ENCODE results near the gene UBXN7. TPM values are rescaled to one million over a fixed set of nuclear protein-coding genes. Genes with fewer than 3 reads are reported as not detected.
"Not testable (repeated sequence)": the region's sequence is repeated elsewhere in the genome, so short reads cannot be mapped to it uniquely, and the experiment has no call there.

The UBXN7 gene
- total RNA-seq, 4 donors from 2014 or later: 11.2 to 22.7 (median 13.1) TPM

GRCh38 chr3:196428041-196428440, 4.2 kb downstream of the UBXN7 start:
- DNase-seq (ENCODE audit: low spot score) (no peak), ATAC-seq (ENCODE audit: low FRiP score) (no peak)
- TF ChIP-seq CTCF (IDR thresholded peaks at IDR 0.05): no peak

- not testable (repeated sequence) for ATAC-seq (ENCODE audit: low FRiP score); DNase-seq (ENCODE audit: low spot score)
Measured at GRCh38 chr3:196424421-196424820, 7.8 kb downstream of the UBXN7 start.

- TF ChIP-seq CTCF (IDR thresholded peaks at IDR 0.05): no peak
- ATAC-seq (ENCODE audit: low FRiP score) (no peak), DNase-seq (ENCODE audit: low spot score) (no peak)
Measured at GRCh38 chr3:196423044-196423781, 9.0 kb downstream of the UBXN7 start.

GRCh38 chr3:196421668-196422067, 10.6 kb downstream of the UBXN7 start:
- not testable (repeated sequence) for DNase-seq (ENCODE audit: low spot score); ATAC-seq (ENCODE audit: low FRiP score)

GRCh38 chr3:196419386-196419785, 12.8 kb downstream of the UBXN7 start:
- ATAC-seq (ENCODE audit: low FRiP score) (no peak), DNase-seq (ENCODE audit: low spot score) (no peak)
- no peak for TF ChIP-seq CTCF (IDR thresholded peaks at IDR 0.05)

DNA sequence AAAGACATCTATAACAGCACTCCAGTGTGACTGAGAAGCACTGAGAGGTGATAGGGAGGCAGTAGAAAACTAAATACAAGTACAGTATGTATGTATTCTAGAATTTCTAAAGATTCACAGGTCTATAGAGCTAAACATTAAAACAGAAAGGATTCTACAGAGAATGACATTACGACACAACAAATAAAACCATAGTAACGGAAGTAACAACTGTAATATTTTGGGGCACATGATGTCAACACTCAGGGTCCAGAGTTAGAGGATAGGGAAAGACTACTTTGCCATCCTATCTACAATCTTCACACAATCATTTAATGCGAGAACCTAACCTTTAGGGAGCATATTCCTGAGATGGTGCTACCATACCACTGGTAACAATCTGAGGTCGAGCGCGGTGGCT, 13.6 kb downstream of the UBXN7 start:
- DNase-seq (ENCODE audit: low spot score) (no peak), ATAC-seq (ENCODE audit: low FRiP score) (no peak)
- TF ChIP-seq CTCF (IDR thresholded peaks at IDR 0.05): no peak

DNA sequence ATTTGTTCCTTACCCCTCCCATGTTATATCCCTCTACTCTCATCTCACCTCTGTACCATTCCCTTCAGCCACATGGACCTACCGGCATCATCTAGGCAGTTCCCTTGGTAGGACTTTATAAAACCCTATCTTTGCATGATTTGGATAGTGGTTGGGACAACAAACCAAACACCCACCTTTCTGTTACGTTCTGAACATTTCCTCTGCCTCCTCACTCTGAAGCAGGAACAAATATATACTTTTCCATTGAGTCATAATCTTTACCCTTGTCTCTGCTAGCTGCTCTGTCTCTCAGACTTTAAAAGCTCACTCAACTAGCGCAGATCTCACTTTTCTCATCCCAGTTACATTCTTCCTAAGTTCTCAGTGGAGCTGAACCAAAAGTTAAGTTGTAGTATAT, 17.8 kb downstream of the UBXN7 start:
- no peak for DNase-seq (ENCODE audit: low spot score)
- TF ChIP-seq CTCF (IDR thresholded peaks at IDR 0.05): no peak
- no peak for ATAC-seq (ENCODE audit: low FRiP score)

GRCh38 chr3:196412704-196413103, 19.5 kb downstream of the UBXN7 start:
- DNase-seq (ENCODE audit: low spot score): no peak
- ATAC-seq (ENCODE audit: low FRiP score): no peak
- TF ChIP-seq CTCF (IDR thresholded peaks at IDR 0.05): no peak
